ENCODE data around the gene MOB3A. TPM values are rescaled to one million over a fixed set of nuclear protein-coding genes. Genes with fewer than 3 reads are reported as not detected.
A peak's percentile ranks its signal among the peaks of the same experiment; 100 is the strongest.

The MOB3A gene
- total and polyA plus RNA-seq, 2 experiments from 2014 or later = 2.9 to 5.9 TPM

GRCh38 chr19:2039959-2040646 is 56.0 kb downstream of the MOB3A start:
- H3K27ac ChIP-seq (ENCODE audit: low read depth) = 0 out of 2 replicates have a peak overlapping the region, but pooled peaks have one; percentile 90
- no peak overlapping the region for H3K4me3 ChIP-seq
- peaks cover 39% of the 10 kb centered on the region for H3F3A ChIP-seq (replicated peaks; ENCODE audit: low read depth)
- no peak overlapping the region for H2AFZ ChIP-seq
- no peaks in the 10 kb centered on the region for H3K27me3 ChIP-seq (ENCODE audit: insufficient read depth)
- peaks cover 15% of the 10 kb centered on the region for H3K4me1 ChIP-seq (ENCODE audit: insufficient read depth)
- H3K4me3 Mint-ChIP-seq = no peak overlapping the region
- DNase-seq (ENCODE audit: low spot score) (no peak), ATAC-seq (no peak)
- peaks cover 20% of the 10 kb centered on the region; the same call in 2 of the 3 replicates for H3K36me3 Mint-ChIP-seq (ENCODE audit: low read depth)
- peaks cover 6% of the 10 kb centered on the region for H4K20me1 ChIP-seq (replicated peaks; ENCODE audit: insufficient read depth)
- TF ChIP-seq EZH2 (IDR thresholded peaks at IDR 0.05; ENCODE audit: low read depth, unreplicated experiment) (no peak), STAT1 (IDR thresholded peaks at IDR 0.05; ENCODE audit: unreplicated experiment) (no peak), REST (IDR thresholded peaks at IDR 0.05; ENCODE audit: unreplicated experiment) (no peak), ZNF114 (CRISPR knock-in tag; IDR thresholded peaks at IDR 0.05) (no peak), POLR2AphosphoS5 (IDR thresholded peaks at IDR 0.05; ENCODE audit: low read depth) (no peak), ZNF331 (CRISPR knock-in tag; IDR thresholded peaks at IDR 0.05; ENCODE audit: low read depth) (no peak), CREB1 (CRISPR knock-in tag; IDR thresholded peaks at IDR 0.05; ENCODE audit: low read depth) (no peak), ETS1 (IDR thresholded peaks at IDR 0.05) (no peak), JUNB (IDR thresholded peaks at IDR 0.05; ENCODE audit: unreplicated experiment) (no peak), ZNF462 (CRISPR knock-in tag; IDR thresholded peaks at IDR 0.05) (no peak), EZH2phosphoT487 (IDR thresholded peaks at IDR 0.05; ENCODE audit: unreplicated experiment) (no peak), NANOG (IDR thresholded peaks at IDR 0.05; ENCODE audit: borderline replicate concordance) (no peak), CTCF (conservative IDR thresholded peaks at IDR 0.05; ENCODE audit: low read depth in 2 of 2) (no peak)
- H3K4me2 ChIP-seq = no peak overlapping the region
- H3K9me2 ChIP-seq (ENCODE audit: insufficient read depth) = no peaks in the 10 kb centered on the region
- H3K9me3 Mint-ChIP-seq = peaks cover 10% of the 10 kb centered on the region; the same call in 2 of the 3 replicates
- H3K4me1 Mint-ChIP-seq = peaks cover 9% of the 10 kb centered on the region; the same call in 2 of the 3 replicates
- peaks cover 17% of the 10 kb centered on the region for H3K27me3 Mint-ChIP-seq (ENCODE audit: insufficient read depth, low read depth, poor library complexity)
- H3K27ac Mint-ChIP-seq = no peak overlapping the region
- H3K79me2 ChIP-seq (replicated peaks; ENCODE audit: insufficient read depth) = 0 out of 2 replicates have a peak, but pooled peaks cover 3% of the 10 kb centered on the region
- H3K36me3 ChIP-seq (ENCODE audit: insufficient read depth) = peaks cover 8% of the 10 kb centered on the region; the same call in 1 of the 2 replicates
